A673 (cell line): ENCODE data around the gene GGA3.

ENCODE experiments used
- EZH2 ChIP-seq: fragments of 200-600 bp; sonication (generic); IDR thresholded peaks from 2 replicates; pipeline ENCODE4 v1.6.1; 2017; ENCODE audit warnings: borderline replicate concordance, low read depth, mild to moderate bottlenecking, mixed read lengths, antibody characterized with exemption, low read length; ENCODE audit not compliant: poor library complexity, severe bottlenecking
- TF ChIP-seq, protein P1 (sequence below): fragments of 300-800, 200-600 bp; sonication (generic); conservative IDR thresholded peaks from 2 replicates; pipeline ENCODE4 v1.5.1; 2017; ENCODE audit warnings: low read depth, mild to moderate bottlenecking, antibody characterized with exemption, low read length, moderate library complexity, mixed read lengths

DNA sequence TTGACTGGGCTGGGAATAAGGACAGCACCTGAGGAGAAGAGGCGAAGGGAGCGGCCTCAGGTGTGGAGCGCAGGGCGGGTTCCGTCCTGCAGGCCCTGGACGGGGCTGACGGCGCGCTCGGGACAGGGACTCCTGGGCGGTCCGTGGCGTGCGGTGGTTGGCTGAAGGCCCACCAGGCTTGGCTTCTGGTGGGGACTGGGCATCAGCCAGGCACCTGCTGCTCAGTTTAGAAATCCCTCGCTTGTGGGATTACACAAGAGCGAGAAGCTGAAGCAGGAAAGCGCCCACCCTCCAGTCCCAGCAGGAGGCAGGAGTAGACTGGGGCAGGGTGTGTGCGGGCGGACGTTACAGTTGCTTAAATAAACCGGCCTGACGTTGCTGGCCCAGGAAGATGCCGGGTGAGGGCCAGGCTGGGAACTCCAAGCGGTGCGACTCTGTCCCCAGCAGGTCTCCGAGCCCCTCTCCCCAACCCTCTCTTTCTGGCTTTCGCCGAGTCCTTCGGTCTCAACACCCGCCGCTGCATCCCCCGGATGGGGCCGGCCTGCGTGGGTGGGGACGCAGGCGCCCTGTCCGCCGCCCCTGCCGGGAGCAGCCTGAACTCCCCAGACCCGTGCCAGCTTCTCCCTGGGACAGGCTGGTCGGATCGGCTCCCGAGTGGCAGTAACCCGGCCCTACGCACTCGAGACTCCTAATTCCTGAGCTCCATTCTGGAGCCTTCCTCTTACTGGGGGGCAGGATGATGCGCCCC is 9.0 kb upstream of the GGA3 start:
- TF ChIP-seq EZH2: no peak
- TF ChIP-seq, protein P1, sequence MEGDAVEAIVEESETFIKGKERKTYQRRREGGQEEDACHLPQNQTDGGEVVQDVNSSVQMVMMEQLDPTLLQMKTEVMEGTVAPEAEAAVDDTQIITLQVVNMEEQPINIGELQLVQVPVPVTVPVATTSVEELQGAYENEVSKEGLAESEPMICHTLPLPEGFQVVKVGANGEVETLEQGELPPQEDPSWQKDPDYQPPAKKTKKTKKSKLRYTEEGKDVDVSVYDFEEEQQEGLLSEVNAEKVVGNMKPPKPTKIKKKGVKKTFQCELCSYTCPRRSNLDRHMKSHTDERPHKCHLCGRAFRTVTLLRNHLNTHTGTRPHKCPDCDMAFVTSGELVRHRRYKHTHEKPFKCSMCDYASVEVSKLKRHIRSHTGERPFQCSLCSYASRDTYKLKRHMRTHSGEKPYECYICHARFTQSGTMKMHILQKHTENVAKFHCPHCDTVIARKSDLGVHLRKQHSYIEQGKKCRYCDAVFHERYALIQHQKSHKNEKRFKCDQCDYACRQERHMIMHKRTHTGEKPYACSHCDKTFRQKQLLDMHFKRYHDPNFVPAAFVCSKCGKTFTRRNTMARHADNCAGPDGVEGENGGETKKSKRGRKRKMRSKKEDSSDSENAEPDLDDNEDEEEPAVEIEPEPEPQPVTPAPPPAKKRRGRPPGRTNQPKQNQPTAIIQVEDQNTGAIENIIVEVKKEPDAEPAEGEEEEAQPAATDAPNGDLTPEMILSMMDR: 0 out of 2 replicates have a peak, but pooled peaks have one; percentile 21
